GM19372 (cell line): ENCODE measurements around the gene TXNDC2.
"Not testable (repeated sequence)": the region's sequence is repeated elsewhere in the genome, so short reads cannot be mapped to it uniquely, and the experiment has no call there.

Experiments used
- ATAC-seq: cut with Tn5 transposase; IDR thresholded peaks from one replicate; pipeline ENCODE4 v1.9.1; 2021; ENCODE audit warnings: mild to moderate bottlenecking, low read depth, moderate library complexity; ENCODE audit not compliant: unreplicated experiment

TXNDC2 gene

GRCh38 chr18:9885170-9886004 lies at the start of gene TXNDC2:
Gene TXNDC2, plus strand, starts transcription at chr18:9885973. Its CDS starts 708 bp downstream, at chr18:9886681.
- ATAC-seq, result no peak

GRCh38 chr18:9838144-9838877 lies 47.5 kb upstream of the TXNDC2 start:
- no peak for ATAC-seq

GRCh38 chr18:9839211-9839610 lies 46.6 kb upstream of the TXNDC2 start:
- ATAC-seq, result no peak

- no peak for ATAC-seq
Measured at GRCh38 chr18:9839853-9840252, 45.9 kb upstream of the TXNDC2 start.

GRCh38 chr18:9841752-9842151 lies 44.0 kb upstream of the TXNDC2 start:
- ATAC-seq, result no peak

- ATAC-seq, result no peak
Measured at GRCh38 chr18:9842448-9842847, 43.3 kb upstream of the TXNDC2 start.

DNA sequence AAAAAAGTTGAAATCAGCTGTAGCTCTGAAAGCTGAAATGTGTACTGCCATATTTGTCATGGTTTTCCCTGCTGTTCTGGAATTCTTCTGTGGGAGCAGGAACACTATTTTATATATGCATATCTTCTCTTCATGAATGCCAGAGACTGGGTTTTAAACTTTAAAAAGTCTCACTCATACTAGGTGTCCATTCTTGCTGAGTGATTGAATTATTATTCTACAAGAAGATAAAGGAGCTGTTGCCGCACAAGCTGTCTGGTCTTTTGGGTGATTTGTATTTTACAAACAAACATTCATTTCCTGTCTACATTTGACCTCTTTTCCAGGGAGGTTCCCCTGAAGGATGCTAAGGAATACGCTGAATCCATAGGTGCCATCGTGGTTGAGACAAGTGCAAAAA lies 40.5 kb upstream of the TXNDC2 start:
- no peak for ATAC-seq

DNA sequence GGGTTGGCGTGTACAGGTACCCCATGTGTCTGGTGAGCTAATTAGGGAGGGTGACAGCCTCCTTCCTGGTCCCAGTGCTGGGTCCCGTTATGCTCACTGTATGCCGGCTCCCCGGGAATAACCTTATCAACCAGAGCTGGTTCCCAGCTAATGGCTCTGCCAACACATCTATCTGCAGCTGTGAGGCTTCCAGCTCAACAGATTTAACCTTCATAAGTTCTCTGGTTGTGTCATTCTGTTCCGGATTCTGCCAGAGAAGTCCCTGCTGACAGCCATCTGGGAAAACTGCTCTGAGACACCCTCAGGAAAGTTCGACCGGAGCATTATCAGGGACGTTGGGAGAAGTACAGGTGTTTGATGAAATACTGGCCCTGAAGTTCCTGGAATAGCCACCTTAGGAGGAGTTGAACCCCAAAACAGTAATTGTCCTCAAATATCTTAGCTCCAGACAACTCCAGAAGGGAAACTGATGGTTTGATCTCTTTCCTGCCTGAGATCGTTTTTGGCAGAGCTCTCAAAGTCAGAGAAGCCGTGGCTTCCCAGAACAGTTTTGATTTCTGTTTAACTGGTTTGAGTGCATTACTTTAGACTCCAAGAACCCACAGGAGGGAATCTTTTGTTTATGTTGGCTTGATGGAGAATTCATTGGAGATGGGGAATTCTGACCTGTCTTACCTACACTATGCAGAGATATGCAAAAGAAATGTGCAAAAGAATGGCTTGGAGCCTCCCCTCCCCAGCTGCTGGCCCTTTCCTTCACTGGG lies 39.4 kb upstream of the TXNDC2 start:
- ATAC-seq, result no peak

- no peak for ATAC-seq
Measured at GRCh38 chr18:9848170-9848879, 37.4 kb upstream of the TXNDC2 start.

- ATAC-seq, result no peak
Measured at GRCh38 chr18:9849407-9850283, 36.1 kb upstream of the TXNDC2 start.

GRCh38 chr18:9850309-9850708 lies 35.5 kb upstream of the TXNDC2 start:
- no peak for ATAC-seq

- no peak for ATAC-seq
Measured at GRCh38 chr18:9851511-9851910, 34.3 kb upstream of the TXNDC2 start.

- ATAC-seq, result no peak
Measured at GRCh38 chr18:9852266-9853081, 33.3 kb upstream of the TXNDC2 start.

GRCh38 chr18:9854801-9855676 lies 30.7 kb upstream of the TXNDC2 start:
- ATAC-seq, result no peak

DNA sequence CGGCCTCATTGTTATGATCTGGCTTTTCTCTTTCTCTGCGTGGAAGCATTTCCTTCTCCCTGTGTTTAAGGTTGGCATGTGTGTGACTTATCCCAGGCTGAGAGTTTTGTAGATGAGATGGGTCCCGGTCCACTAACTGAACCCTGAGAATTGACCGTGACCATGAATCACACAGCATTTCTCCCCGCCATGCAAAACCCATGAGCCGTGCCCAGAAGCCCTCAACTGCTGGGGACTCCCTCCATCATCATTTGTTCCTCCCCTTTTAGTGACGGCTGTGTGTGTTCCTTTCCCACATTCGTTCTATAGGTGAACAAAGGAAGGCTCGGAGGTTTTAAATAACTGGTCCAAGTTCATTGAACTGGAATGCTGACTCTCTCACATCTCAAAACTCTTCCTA lies 30.1 kb upstream of the TXNDC2 start:
- ATAC-seq, result no peak

GRCh38 chr18:9856092-9856491 lies 29.7 kb upstream of the TXNDC2 start:
- no peak for ATAC-seq

- ATAC-seq, result not testable (repeated sequence)
Measured at GRCh38 chr18:9857479-9857998, 28.2 kb upstream of the TXNDC2 start.
